ENCODE measurements around the gene MANBA.

Gene MANBA

DNA sequence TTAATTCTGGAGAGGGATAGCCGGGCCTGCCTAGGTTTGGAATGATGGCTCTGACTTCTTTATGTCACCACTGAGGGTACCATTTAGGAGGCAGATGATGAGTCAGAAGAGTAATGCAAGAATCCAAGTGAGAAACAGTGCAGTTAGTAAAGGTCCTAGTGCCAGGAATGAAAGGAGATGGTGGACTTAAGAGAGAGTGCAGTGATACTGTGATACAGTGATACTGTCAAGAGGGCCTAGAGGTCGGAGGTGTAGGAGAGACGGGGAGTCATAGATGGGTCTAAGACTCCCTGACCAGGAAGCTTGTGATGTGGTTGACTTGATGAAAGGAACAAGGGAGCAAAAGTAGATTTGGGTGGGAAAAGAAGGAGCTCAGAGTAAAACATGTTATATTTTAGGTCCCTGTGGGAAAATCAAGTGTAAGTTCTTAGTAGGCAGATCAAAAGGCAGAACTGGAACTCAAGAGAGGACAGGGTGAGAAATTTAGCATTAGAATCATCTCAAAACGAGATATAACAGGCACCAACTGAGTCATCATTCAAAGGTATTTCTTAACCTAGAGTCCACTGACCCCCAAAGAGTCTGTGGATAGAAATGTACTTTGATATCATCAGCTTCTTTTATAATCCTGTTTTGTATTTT lies 174.6 kb downstream of the MANBA start:
- H3K4me1 ChIP-seq (ENCODE audit: control insufficient read depth, insufficient read depth, low read length), result no peaks in the 10 kb centered on the region
- TF ChIP-seq HOXC10 (CRISPR knock-in tag; IDR thresholded peaks at IDR 0.05) (no peak), ZNF24 (tag by site-specific recombination; IDR thresholded peaks at IDR 0.05) (no peak), ZNF610 (tag by site-specific recombination; IDR thresholded peaks at IDR 0.05; ENCODE audit: borderline replicate concordance) (no peak), ZNF777 (tag by site-specific recombination; IDR thresholded peaks at IDR 0.05; ENCODE audit: borderline replicate concordance) (no peak), EGR2 (tag by site-specific recombination; IDR thresholded peaks at IDR 0.05; ENCODE audit: low read depth) (no peak), OSR2 (tag by site-specific recombination; IDR thresholded peaks at IDR 0.05) (no peak), ZFP37 (tag by site-specific recombination; IDR thresholded peaks at IDR 0.05) (no peak), ZNF394 (tag by site-specific recombination; IDR thresholded peaks at IDR 0.05; ENCODE audit: borderline replicate concordance) (no peak)
- TF ChIP-seq, protein P1, sequence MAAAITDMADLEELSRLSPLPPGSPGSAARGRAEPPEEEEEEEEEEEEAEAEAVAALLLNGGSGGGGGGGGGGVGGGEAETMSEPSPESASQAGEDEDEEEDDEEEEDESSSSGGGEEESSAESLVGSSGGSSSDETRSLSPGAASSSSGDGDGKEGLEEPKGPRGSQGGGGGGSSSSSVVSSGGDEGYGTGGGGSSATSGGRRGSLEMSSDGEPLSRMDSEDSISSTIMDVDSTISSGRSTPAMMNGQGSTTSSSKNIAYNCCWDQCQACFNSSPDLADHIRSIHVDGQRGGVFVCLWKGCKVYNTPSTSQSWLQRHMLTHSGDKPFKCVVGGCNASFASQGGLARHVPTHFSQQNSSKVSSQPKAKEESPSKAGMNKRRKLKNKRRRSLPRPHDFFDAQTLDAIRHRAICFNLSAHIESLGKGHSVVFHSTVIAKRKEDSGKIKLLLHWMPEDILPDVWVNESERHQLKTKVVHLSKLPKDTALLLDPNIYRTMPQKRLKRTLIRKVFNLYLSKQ (tag by site-specific recombination; IDR thresholded peaks at IDR 0.05; ENCODE audit: borderline replicate concordance), result no peak
- peaks cover 4 to 28% of the 10 kb centered on the region in 2 experiments; a peak in 1 of 3 replicates for H3K36me3 ChIP-seq (ENCODE audit: control insufficient read depth in 2 of 2, insufficient read depth in 1 of 2, low read length in 2 of 2)
- no peak overlapping the region for H3K27ac ChIP-seq (ENCODE audit: extremely low read depth, low read depth, low read length)
- H3K4me3 ChIP-seq (ENCODE audit: low read depth, low read length), result no peak overlapping the region
- ChIA-PET CTCF (no interaction called here), POLR2A (no interaction called here)
- H3K9me3 ChIP-seq (ENCODE audit: control insufficient read depth, insufficient read depth, low read depth, low read length), result no peaks in the 10 kb centered on the region

DNA sequence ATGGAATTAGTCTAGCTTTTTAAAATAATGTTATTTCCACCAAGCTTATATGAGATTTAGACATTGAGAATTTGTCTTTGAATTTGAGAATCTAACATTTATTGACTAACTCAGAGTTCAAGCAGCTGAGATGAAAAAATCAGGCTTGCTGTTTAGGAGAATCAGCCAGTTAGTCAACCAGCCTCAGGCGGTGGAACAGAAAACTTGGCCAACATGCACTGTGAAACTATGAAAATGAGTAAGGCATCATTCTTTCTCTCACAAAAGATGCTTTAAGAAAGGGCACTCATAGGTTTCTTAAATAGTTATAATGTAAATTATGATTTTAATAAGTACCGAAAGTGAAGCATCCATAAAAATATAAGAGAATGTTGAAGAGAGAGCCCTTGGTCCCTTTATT lies 175.4 kb downstream of the MANBA start:
- ChIA-PET CTCF (interaction anchor here (0.7 kb wide), 1 partner anchor 14 kb away, joined by 4 read pairs; no protein-coding TSS in a partner anchor), POLR2A (interaction anchor here (0.7 kb wide), 1 partner anchor 9 kb away, joined by 4 read pairs; no protein-coding TSS in a partner anchor)
- H3K9me3 ChIP-seq (ENCODE audit: control insufficient read depth, insufficient read depth, low read depth, low read length), result no peaks in the 10 kb centered on the region
- H3K27ac ChIP-seq (ENCODE audit: extremely low read depth, low read depth, low read length), result no peak overlapping the region
- peaks cover 9 to 31% of the 10 kb centered on the region in 2 experiments; a peak in 2 of 3 replicates for H3K36me3 ChIP-seq (ENCODE audit: control insufficient read depth in 2 of 2, insufficient read depth in 1 of 2, low read length in 2 of 2)
- H3K4me3 ChIP-seq (ENCODE audit: low read depth, low read length), result no peak overlapping the region
- no peak for TF ChIP-seq ZNF677 (tag by site-specific recombination; IDR thresholded peaks at IDR 0.05)
- TF ChIP-seq GLIS2 (tag by site-specific recombination; IDR thresholded peaks at IDR 0.05), result no peak
- TF ChIP-seq HOXA7 (CRISPR knock-in tag; IDR thresholded peaks at IDR 0.05; ENCODE audit: borderline replicate concordance), result no peak
- TF ChIP-seq, protein P2, sequence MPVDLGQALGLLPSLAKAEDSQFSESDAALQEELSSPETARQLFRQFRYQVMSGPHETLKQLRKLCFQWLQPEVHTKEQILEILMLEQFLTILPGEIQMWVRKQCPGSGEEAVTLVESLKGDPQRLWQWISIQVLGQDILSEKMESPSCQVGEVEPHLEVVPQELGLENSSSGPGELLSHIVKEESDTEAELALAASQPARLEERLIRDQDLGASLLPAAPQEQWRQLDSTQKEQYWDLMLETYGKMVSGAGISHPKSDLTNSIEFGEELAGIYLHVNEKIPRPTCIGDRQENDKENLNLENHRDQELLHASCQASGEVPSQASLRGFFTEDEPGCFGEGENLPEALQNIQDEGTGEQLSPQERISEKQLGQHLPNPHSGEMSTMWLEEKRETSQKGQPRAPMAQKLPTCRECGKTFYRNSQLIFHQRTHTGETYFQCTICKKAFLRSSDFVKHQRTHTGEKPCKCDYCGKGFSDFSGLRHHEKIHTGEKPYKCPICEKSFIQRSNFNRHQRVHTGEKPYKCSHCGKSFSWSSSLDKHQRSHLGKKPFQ (tag by site-specific recombination; IDR thresholded peaks at IDR 0.05), result no peak
- no peak for TF ChIP-seq EGR2 (tag by site-specific recombination; IDR thresholded peaks at IDR 0.05; ENCODE audit: low read depth)
- no peak for TF ChIP-seq ZNF10 (tag by site-specific recombination; IDR thresholded peaks at IDR 0.05)
- no peak for TF ChIP-seq ZNF132 (tag by site-specific recombination; IDR thresholded peaks at IDR 0.05; ENCODE audit: borderline replicate concordance)
- H3K4me1 ChIP-seq (ENCODE audit: control insufficient read depth, insufficient read depth, low read length), result no peaks in the 10 kb centered on the region

GRCh38 chr4:102584091-102584490 lies 176.7 kb downstream of the MANBA start:
- POLR2A ChIA-PET, result no interaction called here
- TF ChIP-seq ZNF548 (tag by site-specific recombination; IDR thresholded peaks at IDR 0.05), result no peak
- TF ChIP-seq ZNF660 (tag by site-specific recombination; IDR thresholded peaks at IDR 0.05), result no peak
- TF ChIP-seq ZNF146 (tag by site-specific recombination; IDR thresholded peaks at IDR 0.05), result no peak
- TF ChIP-seq ZNF292 (tag by site-specific recombination; IDR thresholded peaks at IDR 0.05; ENCODE audit: borderline replicate concordance, low read depth), result no peak
- no peak for TF ChIP-seq ZNF677 (tag by site-specific recombination; IDR thresholded peaks at IDR 0.05)
- no peak for TF ChIP-seq ZBTB21 (tag by site-specific recombination; IDR thresholded peaks at IDR 0.05)
- no peak for TF ChIP-seq ZBTB11 (tag by site-specific recombination; conservative IDR thresholded peaks at IDR 0.05; ENCODE audit: low read depth)
- TF ChIP-seq ZNF10 (tag by site-specific recombination; IDR thresholded peaks at IDR 0.05), result no peak
- TF ChIP-seq ZNF423 (tag by site-specific recombination; IDR thresholded peaks at IDR 0.05), result no peak
- TF ChIP-seq ZNF248 (tag by site-specific recombination; IDR thresholded peaks at IDR 0.05), result no peak
- TF ChIP-seq ZNF707 (tag by site-specific recombination; IDR thresholded peaks at IDR 0.05), result no peak
- no peak for TF ChIP-seq ZNF664 (tag by site-specific recombination; IDR thresholded peaks at IDR 0.05)
- TF ChIP-seq GLIS2 (tag by site-specific recombination; IDR thresholded peaks at IDR 0.05), result no peak
- Histone ChIP-seq H3K4me3 (ENCODE audit: low read depth, low read length) (no peak overlapping the region), H3K27ac (ENCODE audit: extremely low read depth, low read depth, low read length) (no peak overlapping the region), H3K36me3 (ENCODE audit: control insufficient read depth in 2 of 2, insufficient read depth in 1 of 2, low read length in 2 of 2) (peaks cover 9 to 33% of the 10 kb centered on the region in 2 experiments; a peak in 2 of 3 replicates), H3K4me1 (ENCODE audit: control insufficient read depth, insufficient read depth, low read length) (no peaks in the 10 kb centered on the region), H3K9me3 (ENCODE audit: control insufficient read depth, insufficient read depth, low read depth, low read length) (no peaks in the 10 kb centered on the region)
- CTCF ChIA-PET, result interaction anchor here (0.6 kb wide), 2 partner anchors 11 to 121 kb away, joined by 3 read pairs; no protein-coding TSS in a partner anchor
